ENCODE measurements around the gene SEPTIN1.

SEPTIN1 gene

DNA sequence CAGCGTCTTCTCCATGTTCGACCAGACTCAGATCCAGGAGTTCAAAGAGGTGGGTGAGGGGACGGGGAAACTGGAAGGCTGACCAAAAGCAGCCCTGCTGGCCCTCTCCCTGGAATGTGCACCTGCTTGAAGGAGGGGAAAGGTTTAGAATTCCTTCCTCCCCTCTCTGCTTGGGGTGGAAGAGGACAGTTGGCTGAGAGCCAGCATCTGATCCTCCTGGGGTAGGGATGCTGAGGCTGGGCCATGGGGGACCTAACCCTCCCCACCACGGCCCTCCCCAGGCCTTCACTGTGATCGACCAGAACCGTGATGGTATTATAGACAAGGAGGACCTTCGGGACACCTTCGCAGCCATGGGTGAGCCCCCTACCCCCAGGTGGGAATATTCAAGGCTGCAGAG, 6.5 kb downstream of the SEPTIN1 start:
- DNase-seq = no peak

- DNase-seq = no peak
Observed at GRCh38 chr16:30374538-30374937, 7.8 kb downstream of the SEPTIN1 start, which contains the start of gene MYL11. TSS of gene MYL11 (plus strand) at chr16:30374802. CDS start at chr16:30374858, 56 bp downstream.

DNA sequence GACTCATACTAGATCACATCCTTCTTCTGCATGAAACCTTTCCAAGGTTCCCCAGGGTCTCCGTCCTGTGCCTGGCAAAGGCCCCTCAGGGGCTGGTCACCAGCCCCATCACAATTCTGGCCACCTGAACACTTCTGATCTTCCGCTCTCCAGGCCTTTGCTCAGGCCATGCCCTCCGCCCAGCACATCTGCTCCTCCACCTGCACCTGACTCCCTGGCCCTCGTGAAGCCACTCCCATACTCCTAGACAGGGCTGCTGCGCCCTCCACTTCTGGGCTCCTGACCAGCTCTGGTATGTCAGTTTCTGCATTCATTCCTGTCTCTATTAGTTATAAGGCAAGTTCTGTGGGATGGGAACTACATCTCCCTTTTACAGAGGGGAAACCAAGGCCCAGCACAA, 9.6 kb downstream of the SEPTIN1 start:
- no peak for DNase-seq

- DNase-seq = no peak
Observed at GRCh38 chr16:30372038-30372712, 10.2 kb downstream of the SEPTIN1 start.

DNA sequence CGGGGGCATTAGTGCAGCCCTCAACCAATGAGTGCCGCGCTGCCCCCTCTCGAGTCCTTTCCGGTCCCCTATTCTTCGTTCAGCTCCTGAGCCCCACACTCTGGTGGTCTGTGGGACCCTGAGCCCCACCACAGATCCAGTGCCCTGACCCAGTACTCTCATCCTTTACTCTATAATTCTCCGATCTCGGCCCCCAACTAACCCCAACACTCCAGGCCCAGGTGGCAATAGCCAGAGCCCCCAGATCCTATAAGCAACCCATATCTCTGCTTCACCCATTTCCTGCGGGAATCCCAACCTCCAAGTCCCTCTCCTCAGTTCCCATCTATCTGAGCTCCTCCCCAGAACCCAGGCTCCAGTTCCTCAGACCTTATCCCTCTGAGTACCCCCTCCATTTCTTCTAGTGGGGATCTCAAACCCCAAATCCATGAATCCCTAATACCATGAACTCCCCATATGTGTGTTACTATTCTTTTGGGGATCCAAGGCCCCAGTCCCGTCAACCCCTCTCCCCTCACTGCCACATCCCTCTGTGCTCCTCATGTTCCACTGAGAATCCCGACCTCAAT, 11.0 kb downstream of the SEPTIN1 start:
- DNase-seq = no peak

GRCh38 chr16:30370456-30371247, 11.7 kb downstream of the SEPTIN1 start, which contains the start of gene TBC1D10B:
TSS of gene TBC1D10B (minus strand) at chr16:30370494. CDS start at chr16:30370183, 311 bp downstream.
- DNase-seq = peak; percentile 96

DNA sequence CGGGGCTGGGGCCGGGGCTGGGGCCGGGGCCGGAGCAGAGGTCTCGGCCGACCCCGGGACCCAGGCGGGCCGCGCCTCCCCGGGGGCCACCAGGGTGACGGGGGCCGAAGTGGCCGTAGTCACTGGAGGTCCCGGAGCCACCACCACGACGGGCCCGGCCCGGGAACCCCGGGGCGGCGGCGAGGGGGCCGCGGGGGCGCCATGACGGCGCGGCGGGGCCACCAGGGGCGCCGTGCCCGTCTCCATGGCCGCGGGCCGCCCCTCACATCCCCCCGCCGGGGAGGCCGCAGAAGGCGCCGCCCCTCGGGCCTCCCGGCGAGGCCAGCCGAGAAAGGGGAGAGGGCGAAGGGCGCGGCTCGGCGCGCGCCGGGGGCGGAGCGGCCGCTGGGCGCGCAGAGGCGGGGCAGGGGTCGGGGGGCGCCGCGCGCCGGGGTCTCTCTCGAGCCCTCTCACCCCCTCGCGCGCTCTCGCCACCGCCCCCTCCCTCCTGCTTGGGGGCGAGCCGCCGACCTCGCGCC, 12.4 kb downstream of the SEPTIN1 start:
- no peak for DNase-seq

GRCh38 chr16:30369091-30369937, 13.0 kb downstream of the SEPTIN1 start:
- no peak for DNase-seq

DNA sequence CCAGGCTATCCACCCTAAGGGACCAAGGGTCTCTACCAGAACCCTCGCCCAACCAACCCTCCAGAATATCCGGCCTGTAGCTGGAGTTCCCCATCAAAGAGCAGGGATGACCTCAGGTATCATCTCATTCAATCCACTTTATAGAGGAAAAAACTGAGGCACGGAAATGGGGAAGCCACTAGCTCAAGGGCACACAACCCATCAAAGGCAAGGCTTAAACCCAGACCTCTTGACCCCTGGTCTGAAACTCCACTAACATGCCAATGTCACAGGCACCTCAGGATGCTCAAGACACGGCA, 13.6 kb downstream of the SEPTIN1 start:
- no peak for DNase-seq

DNA sequence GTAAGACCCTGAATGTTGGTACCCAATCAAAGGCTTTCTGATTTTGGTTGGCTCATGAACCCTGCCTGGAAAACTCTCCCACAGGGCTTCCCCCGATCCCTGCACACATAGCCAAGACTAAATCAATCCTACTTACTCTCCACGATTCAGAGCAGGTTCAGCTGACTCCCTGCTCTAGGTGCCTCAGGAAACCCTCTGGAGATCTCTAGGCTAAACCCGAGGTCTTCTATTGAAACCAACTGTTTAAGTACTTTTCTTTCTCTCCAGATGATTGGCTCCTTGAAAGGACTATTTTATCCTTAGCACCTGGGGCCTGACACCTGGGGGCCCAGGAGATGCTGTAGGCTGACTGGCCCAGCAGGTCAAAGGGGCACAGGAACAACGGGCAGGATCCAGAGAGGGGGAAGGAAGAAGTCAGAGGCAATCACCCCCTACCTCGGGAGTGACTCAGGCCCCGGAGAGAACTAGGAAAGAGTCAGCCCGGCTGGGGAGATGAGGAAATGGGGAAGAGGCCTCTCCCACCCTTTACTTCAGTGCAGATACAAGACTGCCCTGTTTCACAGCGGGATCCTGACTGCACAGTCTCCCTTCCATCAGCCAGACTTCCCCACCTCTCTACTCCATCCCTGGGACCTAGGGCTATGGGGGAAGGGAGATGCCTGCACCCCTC, 14.1 kb downstream of the SEPTIN1 start:
- no peak for DNase-seq

DNA sequence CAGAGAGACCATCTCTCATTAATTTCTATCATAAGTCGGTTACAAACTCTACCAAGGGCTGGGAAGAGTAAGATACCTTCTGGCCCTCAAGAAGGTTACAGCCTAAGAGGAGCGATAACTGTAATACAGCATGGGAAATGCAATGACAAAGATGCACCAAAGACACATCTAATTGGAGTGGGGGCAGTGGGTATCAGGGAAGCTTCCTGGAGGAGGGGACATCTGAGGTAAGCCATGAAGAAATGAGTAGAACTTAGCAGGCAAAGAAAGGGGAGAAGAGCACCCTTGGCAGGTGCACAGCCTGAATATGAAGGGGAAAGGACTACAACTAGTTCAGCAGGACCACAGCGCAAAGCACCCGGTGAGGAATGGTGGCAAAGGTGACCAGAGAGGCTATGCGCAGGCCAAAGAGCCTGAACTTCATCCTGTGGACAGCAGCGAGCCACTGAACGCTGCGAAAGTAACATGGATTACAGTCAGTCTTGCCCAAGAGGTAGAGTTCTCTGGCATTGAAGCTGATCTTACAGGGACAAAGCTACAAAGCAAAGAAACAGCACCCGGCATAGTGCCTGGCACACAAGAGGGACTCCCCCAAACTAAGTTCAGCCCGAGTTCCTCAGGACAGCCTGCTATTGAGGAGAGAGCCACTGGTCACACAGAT, 14.9 kb downstream of the SEPTIN1 start:
- no peak for DNase-seq

GRCh38 chr16:30366511-30366910, 15.8 kb downstream of the SEPTIN1 start:
- DNase-seq = no peak

GRCh38 chr16:30365200-30365599, 17.2 kb downstream of the SEPTIN1 start:
- DNase-seq = no peak

DNA sequence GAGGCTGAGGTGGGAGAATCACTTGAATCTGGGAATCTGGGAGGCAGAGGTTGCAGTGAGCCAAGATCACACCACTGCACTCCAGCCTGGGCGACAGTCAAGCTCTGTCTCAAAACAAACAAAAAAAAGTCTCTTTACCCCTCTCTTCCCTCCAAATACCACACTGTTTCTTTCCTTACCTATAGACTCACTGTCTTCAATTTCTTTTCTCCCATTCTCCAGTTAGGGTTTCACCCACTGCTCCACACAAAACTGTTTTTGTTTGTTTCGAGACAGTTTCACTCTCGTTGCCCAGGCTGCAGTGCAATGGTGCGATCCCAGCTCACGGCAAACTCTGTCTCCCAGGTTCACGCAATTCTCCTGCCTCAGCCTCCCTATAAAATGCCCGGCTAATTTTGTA, 21.2 kb downstream of the SEPTIN1 start:
- no peak for DNase-seq

DNA sequence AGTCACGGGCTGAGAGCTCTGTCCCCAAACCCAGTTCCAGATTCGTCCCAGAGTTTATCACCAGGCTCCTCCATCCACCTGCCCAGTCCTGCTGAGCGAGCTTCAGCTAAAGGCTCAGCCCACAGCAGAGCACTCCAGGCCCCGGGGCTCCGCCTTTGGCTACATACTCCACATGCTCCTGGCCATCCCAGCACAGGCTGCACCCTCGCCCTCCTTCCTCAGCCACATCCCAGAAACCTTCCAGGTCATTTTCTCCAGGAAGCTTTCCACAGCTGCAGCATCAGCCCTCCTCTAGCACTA, 22.5 kb downstream of the SEPTIN1 start:
- no peak for DNase-seq

DNA sequence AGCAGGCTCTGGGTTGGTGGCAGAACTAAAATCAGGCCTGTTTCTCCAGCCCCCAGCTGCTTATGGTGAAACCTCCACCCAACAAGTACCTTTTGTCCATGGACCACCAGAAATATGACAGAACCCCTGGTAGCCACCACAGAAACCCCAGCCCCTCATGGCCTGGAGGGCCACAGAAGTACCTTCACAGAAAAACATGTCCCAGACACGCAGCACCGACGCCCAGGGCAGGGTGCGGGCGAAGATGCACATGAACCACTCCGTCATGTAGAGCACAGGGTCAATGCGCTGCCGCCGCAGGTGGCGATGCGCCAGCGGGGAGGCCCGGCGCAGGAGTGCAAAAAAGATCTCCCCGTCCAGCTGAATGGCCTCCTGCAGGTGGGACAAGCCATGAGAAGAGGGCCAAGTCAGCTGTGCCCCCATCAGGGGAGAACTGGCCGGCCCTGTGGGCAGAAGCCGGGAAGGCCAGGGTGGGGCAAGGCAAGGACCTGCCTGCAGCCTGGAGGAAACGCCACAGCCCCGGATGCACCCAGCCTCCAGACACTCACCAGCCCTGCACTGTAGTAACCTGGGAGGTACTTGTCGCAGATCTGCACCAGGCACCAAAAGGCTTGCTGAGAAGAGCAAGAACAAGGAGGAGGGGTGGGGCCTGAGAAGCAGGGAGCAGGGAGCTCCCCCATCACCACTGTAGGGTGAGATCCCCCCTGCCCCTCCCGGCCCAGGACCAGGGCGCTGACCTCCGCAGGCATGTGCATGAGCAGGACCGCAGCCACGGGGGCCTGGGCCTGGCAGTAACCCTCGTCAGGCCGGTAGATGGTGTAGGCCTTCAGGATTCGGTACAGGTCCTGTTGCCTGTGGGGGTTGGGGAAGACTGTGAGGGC, 23.1 kb downstream of the SEPTIN1 start:
- DNase-seq = no peak

DNA sequence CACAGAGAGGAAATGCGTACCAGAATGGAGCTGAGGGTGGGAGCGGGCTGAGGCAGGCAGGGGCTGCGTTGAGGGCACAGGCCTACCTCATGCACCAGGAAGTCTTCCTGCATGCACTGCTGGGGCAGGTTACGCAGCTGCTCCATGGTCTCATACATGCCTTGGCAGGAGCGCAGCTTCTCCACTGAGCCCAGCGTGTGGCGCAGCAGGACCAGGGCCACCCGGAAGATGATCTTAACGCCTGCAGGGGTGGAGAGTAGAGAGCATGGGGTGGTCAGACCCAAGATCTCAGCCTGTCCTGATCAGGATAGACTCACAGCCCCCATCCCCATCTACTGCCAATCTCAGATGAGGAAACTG, 23.8 kb downstream of the SEPTIN1 start:
- no peak for DNase-seq

- no peak for DNase-seq
Observed at GRCh38 chr16:30357715-30358576, 24.4 kb downstream of the SEPTIN1 start.

DNA sequence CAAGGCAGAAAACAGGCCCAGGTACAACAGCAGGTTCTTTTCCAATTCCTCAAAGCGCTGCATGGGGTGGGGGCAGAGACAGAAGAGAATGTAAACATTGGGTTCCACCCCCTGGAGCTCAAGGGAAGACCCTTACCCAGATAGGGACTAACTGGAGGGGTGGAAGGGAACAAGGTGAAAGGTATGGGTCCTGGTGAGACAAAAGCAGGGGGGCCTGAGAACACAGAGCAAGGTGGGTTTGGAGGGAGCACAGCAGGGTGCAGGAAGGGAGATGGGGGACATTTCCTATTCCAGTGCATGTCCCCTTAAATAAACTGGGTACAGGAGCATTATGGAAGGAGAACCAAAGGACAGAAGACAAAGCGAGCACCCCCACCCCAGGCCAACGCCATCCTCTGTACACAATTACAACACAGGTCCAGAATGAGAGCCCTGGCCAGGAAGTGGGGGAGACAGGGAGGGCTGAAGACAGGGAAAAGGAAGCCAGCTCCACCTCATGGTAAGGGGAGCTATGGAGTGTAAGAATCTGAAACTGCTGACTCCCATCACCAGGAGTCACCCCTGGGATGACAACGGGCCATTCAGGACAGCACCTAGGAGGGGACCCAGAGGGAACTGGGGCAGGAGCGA, 25.2 kb downstream of the SEPTIN1 start:
- no peak for DNase-seq

All from NCI-H2081 treated with DMSO at 0.1 percent for 48 hours (cell line).